ENCODE measurements around the gene HS6ST2.

Gene HS6ST2

GRCh38 chrX:132603700-132604286, 354.6 kb downstream of the HS6ST2 start:
- no peak for DNase-seq

DNA sequence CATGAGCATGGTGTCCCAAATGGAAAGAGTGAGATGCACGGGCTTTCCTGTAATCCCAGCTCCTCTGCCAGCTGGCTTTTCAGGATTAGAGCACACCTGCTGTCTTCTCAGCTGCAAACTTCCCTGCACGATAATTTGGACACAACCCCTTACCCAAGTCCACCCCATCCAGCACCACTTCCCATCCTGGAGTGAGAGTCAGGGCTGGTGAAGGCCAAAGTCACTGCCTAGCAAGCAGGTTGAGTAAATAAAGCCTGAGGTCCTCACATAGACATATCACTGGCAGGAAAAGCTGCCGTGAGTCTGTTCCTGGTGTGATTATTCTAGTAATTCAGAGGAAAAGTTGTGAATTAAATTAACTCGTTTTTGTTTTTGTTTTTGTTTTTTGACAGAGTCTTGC, 355.7 kb downstream of the HS6ST2 start:
- no peak for DNase-seq

GRCh38 chrX:132594999-132595398, 363.4 kb downstream of the HS6ST2 start:
- DNase-seq = no peak

GRCh38 chrX:132594129-132594528, 364.3 kb downstream of the HS6ST2 start:
- DNase-seq = no peak

GRCh38 chrX:132592880-132593279, 365.5 kb downstream of the HS6ST2 start:
- DNase-seq = no peak

DNA sequence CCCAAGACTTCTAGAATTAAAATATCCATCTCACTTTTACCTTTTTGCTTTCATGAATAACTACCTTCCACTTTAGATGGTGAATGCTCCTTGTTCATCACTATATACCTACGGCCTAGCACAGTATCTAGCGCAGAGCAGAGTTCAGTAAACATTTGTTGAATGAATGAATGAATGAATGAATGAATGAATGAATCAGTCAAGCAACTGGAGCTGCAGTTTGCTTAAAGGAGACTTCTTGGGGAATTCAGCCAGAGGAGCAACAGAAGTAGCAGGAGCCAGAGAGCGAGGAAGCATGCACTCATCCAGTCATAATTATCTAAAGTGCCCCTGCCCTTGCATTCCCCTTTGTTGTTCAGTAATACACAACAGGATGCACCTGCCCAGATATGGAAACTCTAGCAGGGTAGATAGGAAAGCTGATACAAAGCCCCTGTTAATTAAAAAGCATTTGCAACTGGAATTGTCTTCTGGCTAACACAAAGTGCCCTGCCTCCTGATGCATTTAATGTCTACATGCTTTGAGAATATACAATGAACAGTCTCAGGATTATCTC, 366.6 kb downstream of the HS6ST2 start:
- no peak for DNase-seq

- DNase-seq = no peak
These were observed 367.9 kb downstream of the HS6ST2 start for GRCh38 chrX:132590350-132591026.

DNA sequence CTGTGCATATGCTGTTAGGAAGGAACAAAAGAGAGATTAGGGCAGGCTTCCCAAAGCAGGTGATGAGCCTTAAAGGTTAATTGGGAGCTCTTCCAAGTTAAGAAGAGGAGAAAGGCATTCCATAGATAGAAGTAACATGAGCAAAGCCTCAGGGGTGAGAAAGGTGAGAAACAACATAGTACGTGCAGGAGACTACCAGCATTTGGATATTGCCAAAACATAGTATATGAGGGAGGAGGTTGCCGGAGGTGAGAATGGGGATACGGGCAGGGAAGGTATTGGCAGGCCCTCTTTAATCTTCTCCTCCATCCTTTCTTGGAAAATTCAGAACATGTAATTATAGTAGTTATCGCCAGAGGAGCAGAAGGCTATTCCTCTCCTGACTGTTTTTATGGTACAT, 373.5 kb downstream of the HS6ST2 start:
- DNase-seq = no peak

DNA sequence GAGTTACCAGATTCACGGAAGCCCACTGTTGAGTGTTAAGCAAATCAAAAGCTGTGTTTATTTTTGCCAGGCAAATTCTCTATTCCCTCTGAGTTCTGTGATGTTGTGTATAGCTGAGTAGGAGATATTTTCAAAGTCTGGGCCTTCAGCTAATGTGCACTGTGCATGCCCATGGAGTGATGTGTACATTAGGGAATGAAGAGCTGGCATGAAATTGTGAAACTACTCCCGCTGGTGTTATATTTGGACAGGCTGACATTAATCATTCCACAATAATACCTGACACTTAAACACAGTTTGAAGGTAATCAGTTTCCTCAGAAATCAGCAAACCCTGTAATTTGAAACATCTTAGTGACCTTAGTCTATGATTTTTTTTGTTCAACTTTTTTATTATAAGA, 381.5 kb downstream of the HS6ST2 start:
- no peak for DNase-seq

All from activated T-cell treated with anti-CD3 and anti-CD28 coated beads, Interleukin-2, amount 50 U/mL, for 1 hour (primary cell).